HUES48 (cell line): Measurements from ENCODE around the gene PARVB.

Experiments
- H3K27ac ChIP-seq: one replicate; pipeline ENCODE4 v1.7.0; 2013; ENCODE audit warnings: low read depth, low read length, inconsistent platforms
- H3K27me3 ChIP-seq: 2 replicates; pipeline ENCODE4 v1.6.1; 2013; ENCODE audit warnings: mild to moderate bottlenecking, low read length; ENCODE audit not compliant: control insufficient read depth, insufficient read depth
- H3K36me3 ChIP-seq: 2 replicates; pipeline ENCODE4 v1.6.1; 2013; ENCODE audit warnings: low read length; ENCODE audit not compliant: control insufficient read depth, insufficient read depth
- H3K4me1 ChIP-seq: 2 replicates; pipeline ENCODE4 v1.6.1; 2013; ENCODE audit warnings: mild to moderate bottlenecking, low read length; ENCODE audit not compliant: control insufficient read depth, insufficient read depth
- H3K4me3 ChIP-seq: 2 replicates; pipeline ENCODE4 v1.5.1; 2013; ENCODE audit warnings: mild to moderate bottlenecking, low read depth, low read length
- H3K9ac ChIP-seq: 2 replicates; pipeline ENCODE4 v1.6.1; 2013; ENCODE audit warnings: mild to moderate bottlenecking, low read depth, low read length, moderate library complexity
- H3K9me3 ChIP-seq: 2 replicates; pipeline ENCODE4 v1.6.1; 2013; ENCODE audit warnings: low read length; ENCODE audit not compliant: control insufficient read depth, insufficient read depth

The PARVB gene

GRCh38 chr22:44153710-44154109, 129.6 kb downstream of the PARVB start:
- H3K4me3 ChIP-seq, result no peak overlapping the region
- H3K27ac ChIP-seq, result no peak overlapping the region
- peaks cover 17% of the 10 kb centered on the region for H3K4me1 ChIP-seq
- no peaks in the 10 kb centered on the region for H3K9me3 ChIP-seq
- H3K36me3 ChIP-seq, result no peaks in the 10 kb centered on the region
- H3K9ac ChIP-seq, result no peak overlapping the region
- no peaks in the 10 kb centered on the region for H3K27me3 ChIP-seq

- no peak overlapping the region for H3K27ac ChIP-seq
- H3K36me3 ChIP-seq, result no peaks in the 10 kb centered on the region
- no peaks in the 10 kb centered on the region for H3K9me3 ChIP-seq
- H3K4me1 ChIP-seq, result peaks cover 15% of the 10 kb centered on the region
- no peak overlapping the region for H3K9ac ChIP-seq
- no peaks in the 10 kb centered on the region for H3K27me3 ChIP-seq
- no peak overlapping the region for H3K4me3 ChIP-seq
Observed at GRCh38 chr22:44154436-44154942, 130.4 kb downstream of the PARVB start.

GRCh38 chr22:44155115-44155514, 131.0 kb downstream of the PARVB start:
- no peak overlapping the region for H3K27ac ChIP-seq
- no peaks in the 10 kb centered on the region for H3K9me3 ChIP-seq
- no peaks in the 10 kb centered on the region for H3K36me3 ChIP-seq
- H3K4me3 ChIP-seq, result no peak overlapping the region
- no peak overlapping the region for H3K9ac ChIP-seq
- H3K27me3 ChIP-seq, result no peaks in the 10 kb centered on the region
- peaks cover 15% of the 10 kb centered on the region for H3K4me1 ChIP-seq

DNA sequence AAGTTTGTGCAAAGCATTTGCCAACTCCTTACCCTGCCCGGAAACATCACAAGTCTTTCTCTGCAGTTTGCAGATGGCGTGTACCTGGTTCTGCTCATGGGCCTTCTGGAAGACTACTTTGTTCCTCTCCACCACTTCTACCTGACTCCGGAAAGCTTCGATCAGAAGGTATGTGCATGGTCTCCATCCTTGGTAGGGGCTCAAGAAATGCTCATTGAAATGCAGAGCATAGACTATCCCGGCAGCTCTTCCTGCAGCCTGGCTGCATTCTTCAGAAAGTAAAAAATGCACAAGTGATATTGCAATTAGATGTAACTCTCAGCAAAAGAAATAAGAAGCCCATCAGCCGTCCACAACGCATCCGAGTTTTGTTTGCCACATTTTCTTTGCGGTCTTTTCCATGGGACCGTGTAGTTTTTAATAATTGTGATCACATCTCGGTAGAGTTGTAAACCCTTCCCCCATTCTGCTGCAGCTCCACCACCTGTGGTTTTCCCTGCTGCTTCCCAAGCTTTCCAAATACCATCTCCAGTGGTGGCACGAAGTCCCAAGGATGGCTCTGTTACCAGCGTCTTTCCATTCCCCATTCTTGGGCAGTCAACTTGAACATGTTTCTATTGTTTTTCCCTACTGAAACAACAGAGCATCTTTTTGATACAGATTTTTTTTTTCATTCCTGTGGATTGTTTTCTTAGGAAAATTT, 134.0 kb downstream of the PARVB start:
- no peaks in the 10 kb centered on the region for H3K27me3 ChIP-seq
- peaks cover 15% of the 10 kb centered on the region for H3K4me1 ChIP-seq
- no peaks in the 10 kb centered on the region for H3K36me3 ChIP-seq
- no peaks in the 10 kb centered on the region for H3K9me3 ChIP-seq
- H3K9ac ChIP-seq, result no peak overlapping the region
- H3K4me3 ChIP-seq, result no peak overlapping the region
- H3K27ac ChIP-seq, result peak overlapping the region; percentile 26

DNA sequence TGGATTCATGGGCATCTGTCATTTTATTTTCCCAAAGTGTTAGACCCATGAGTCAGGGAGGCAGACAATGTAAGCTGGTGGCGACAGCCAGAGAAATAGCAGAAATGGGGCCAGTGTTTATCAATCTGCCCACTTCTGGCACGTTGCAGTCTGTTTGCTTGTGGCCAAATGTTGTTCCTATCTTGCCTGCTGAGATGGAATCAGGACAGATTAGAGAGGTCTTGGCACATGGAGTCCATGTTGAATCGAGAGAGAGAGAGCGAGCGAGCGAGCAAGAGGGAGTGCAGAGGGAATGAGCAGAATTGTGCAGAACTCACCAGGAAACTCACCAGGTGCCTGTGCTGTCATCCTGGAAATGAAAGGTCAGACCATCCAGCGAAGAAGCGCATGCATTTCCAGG, 134.7 kb downstream of the PARVB start:
- Histone ChIP-seq H3K9me3 (no peaks in the 10 kb centered on the region), H3K4me1 (peaks cover 15% of the 10 kb centered on the region), H3K9ac (no peak overlapping the region), H3K27me3 (no peaks in the 10 kb centered on the region), H3K36me3 (no peaks in the 10 kb centered on the region), H3K4me3 (no peak overlapping the region), H3K27ac (no peak overlapping the region)

DNA sequence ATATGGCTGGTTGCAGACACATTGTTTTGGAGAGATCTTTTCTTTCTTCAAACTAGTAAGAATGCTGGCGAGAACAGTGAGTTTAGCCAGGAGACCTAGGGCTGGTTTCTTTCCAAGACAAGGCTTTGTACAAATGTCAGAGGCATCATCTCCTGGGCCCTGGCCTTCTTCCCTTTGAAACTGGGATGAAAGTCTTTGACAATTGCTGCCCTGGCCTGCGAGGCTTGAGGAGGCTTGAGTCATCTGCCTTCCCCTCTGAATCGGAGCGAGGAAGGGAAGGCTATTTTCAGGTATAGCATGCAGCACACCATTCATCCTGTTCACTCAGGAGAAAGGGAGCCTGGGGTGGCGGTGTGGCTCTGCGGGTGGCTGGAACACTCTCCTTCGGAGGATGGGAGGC, 135.1 kb downstream of the PARVB start:
- H3K9me3 ChIP-seq, result no peaks in the 10 kb centered on the region
- no peak overlapping the region for H3K27ac ChIP-seq
- no peak overlapping the region for H3K4me3 ChIP-seq
- H3K27me3 ChIP-seq, result no peaks in the 10 kb centered on the region
- peaks cover 15% of the 10 kb centered on the region for H3K4me1 ChIP-seq
- H3K9ac ChIP-seq, result no peak overlapping the region
- no peaks in the 10 kb centered on the region for H3K36me3 ChIP-seq

- Histone ChIP-seq H3K9me3 (no peaks in the 10 kb centered on the region), H3K4me1 (peaks cover 15% of the 10 kb centered on the region), H3K36me3 (no peaks in the 10 kb centered on the region), H3K9ac (no peak overlapping the region), H3K4me3 (no peak overlapping the region), H3K27me3 (no peaks in the 10 kb centered on the region), H3K27ac (no peak overlapping the region)
Observed at GRCh38 chr22:44159811-44160210, 135.7 kb downstream of the PARVB start.

GRCh38 chr22:44160421-44160820, 136.3 kb downstream of the PARVB start:
- Histone ChIP-seq H3K9me3 (no peaks in the 10 kb centered on the region), H3K4me3 (no peak overlapping the region), H3K4me1 (peaks cover 15% of the 10 kb centered on the region), H3K9ac (no peak overlapping the region), H3K27me3 (no peaks in the 10 kb centered on the region), H3K36me3 (no peaks in the 10 kb centered on the region), H3K27ac (no peak overlapping the region)

- H3K4me3 ChIP-seq, result no peak overlapping the region
- H3K9ac ChIP-seq, result no peak overlapping the region
- H3K27ac ChIP-seq, result no peak overlapping the region
- H3K36me3 ChIP-seq, result no peaks in the 10 kb centered on the region
- peaks cover 15% of the 10 kb centered on the region for H3K4me1 ChIP-seq
- no peaks in the 10 kb centered on the region for H3K27me3 ChIP-seq
- no peaks in the 10 kb centered on the region for H3K9me3 ChIP-seq
Observed at GRCh38 chr22:44161673-44162072, 137.6 kb downstream of the PARVB start.

- Histone ChIP-seq H3K36me3 (no peaks in the 10 kb centered on the region), H3K4me1 (peaks cover 12% of the 10 kb centered on the region), H3K9ac (no peak overlapping the region), H3K9me3 (no peaks in the 10 kb centered on the region), H3K27me3 (no peaks in the 10 kb centered on the region), H3K27ac (no peak overlapping the region), H3K4me3 (no peak overlapping the region)
Observed at GRCh38 chr22:44162960-44163359, 138.9 kb downstream of the PARVB start.

- Histone ChIP-seq H3K27me3 (no peaks in the 10 kb centered on the region), H3K4me1 (peaks cover 6% of the 10 kb centered on the region; the same call in 1 of the 2 replicates), H3K36me3 (no peaks in the 10 kb centered on the region), H3K9me3 (no peaks in the 10 kb centered on the region), H3K4me3 (no peak overlapping the region), H3K9ac (no peak overlapping the region), H3K27ac (no peak overlapping the region)
Observed at GRCh38 chr22:44163536-44163935, 139.4 kb downstream of the PARVB start.
